CD4-positive, alpha-beta T cell (primary cell): ENCODE measurements around the gene CXCL17. TPM values are rescaled to one million over a fixed set of nuclear protein-coding genes. Genes with fewer than 3 reads are reported as not detected.

Experiments used
- ATAC-seq: fragments of 200-7000 bp; cut with Tn5 transposase; one replicate; pipeline ENCODE4 v1.10.0; 2022; ENCODE audit warnings: mild to moderate bottlenecking; ENCODE audit not compliant: poor library complexity
- CTCF ChIA-PET: fragments of 350-600 bp; sonication (Branson Sonifier 250); formaldehyde crosslinking; loops from one replicate; lab custom pipeline; 2021; ENCODE audit warnings: antibody characterized with exemption, inconsistent platforms; lab: Charles Lee
- POLR2A ChIA-PET: fragments of 350-600 bp; sonication (Branson Sonifier 250); formaldehyde crosslinking; loops from one replicate; lab custom pipeline; 2021; ENCODE audit warnings: antibody characterized with exemption, inconsistent platforms; lab: Charles Lee
- DNase-seq, 14 experiments: peaks; one replicate each; pipeline ENCODE4 v3.0.0-alpha.2; 2013 to 2020; ENCODE audit warnings: mixed read lengths in 2 of 14
- H3K27ac ChIP-seq, 2 donors: one replicate each; pipeline versions ENCODE4 v1.5.1 to v1.7.0; 2013; ENCODE audit warnings: low read length in 2 of 2, low read depth in 1 of 2, mild to moderate bottlenecking in 1 of 2
- H3K27me3 ChIP-seq, 2 experiments: 1 replicate in 1 of 2; 2 replicates in 1 of 2; pipeline versions ENCODE4 v1.6.1 to v1.7.0; 2013; ENCODE audit warnings: low read length in 2 of 2, control low read depth in 1 of 2, mild to moderate bottlenecking in 1 of 2, moderate library complexity in 1 of 2; ENCODE audit not compliant: insufficient read depth in 2 of 2, control insufficient read depth in 1 of 2
- H3K36me3 ChIP-seq: one replicate; pipeline ENCODE4 v1.6.1; 2013; ENCODE audit warnings: low read length, control low read depth; ENCODE audit not compliant: insufficient read depth
- H3K4me1 ChIP-seq: one replicate; pipeline ENCODE4 v1.6.1; 2013; ENCODE audit warnings: low read length, control low read depth; ENCODE audit not compliant: insufficient read depth
- H3K4me3 ChIP-seq: one replicate; pipeline ENCODE4 v1.5.1; 2013; ENCODE audit warnings: mild to moderate bottlenecking, low read length, moderate library complexity
- H3K9me3 ChIP-seq, 2 experiments: 1 replicate in 1 of 2; 2 replicates in 1 of 2; pipeline versions ENCODE4 v1.6.1 to v1.7.0; 2013; ENCODE audit warnings: low read length in 2 of 2, mild to moderate bottlenecking in 2 of 2, control low read depth in 1 of 2, moderate library complexity in 1 of 2; ENCODE audit not compliant: control insufficient read depth in 1 of 2, insufficient read depth in 1 of 2
- H3K27ac Mint-ChIP-seq: one replicate; pipeline ENCODE4 v1.8.0; 2020; ENCODE audit warnings: mixed read lengths
- H3K27me3 Mint-ChIP-seq: one replicate; pipeline ENCODE4 v1.8.0; 2021; ENCODE audit warnings: mixed read lengths
- H3K36me3 Mint-ChIP-seq: one replicate; pipeline ENCODE4 v1.8.0; 2021; ENCODE audit warnings: low read depth, mixed read lengths
- H3K4me1 Mint-ChIP-seq: one replicate; pipeline ENCODE4 v1.8.0; 2021; ENCODE audit warnings: low read depth, mixed read lengths
- H3K4me3 Mint-ChIP-seq: one replicate; pipeline ENCODE4 v1.8.0; 2020; ENCODE audit warnings: mild to moderate bottlenecking, mixed read lengths
- H3K9me3 Mint-ChIP-seq: one replicate; pipeline ENCODE4 v1.8.0; 2020; ENCODE audit warnings: mixed read lengths
- intact Hi-C, 2 experiments: fragments of 100-400 bp; cut with DNase I in 1 of 2; cut with micrococcal nuclease in 1 of 2; formaldehyde crosslinking; loops; one replicate each; pipeline versions ENCODE4 v1.15.1 to v1.9.0; 2023 to 2025; cut with DNase I, micrococcal nuclease
- total RNA-seq, 174 experiments: library from RNA in 2 of 174; stranded (reverse) in 2 of 174; gene quantifications; one replicate each; pipeline ENCODE4 v1.2.3 and lab custom pipeline; 2021 to 2026
- TF ChIP-seq, protein P1 (sequence below): fragments of 200-600 bp; IDR thresholded peaks from one replicate; pipeline ENCODE4 v1.8.0; 2022; ENCODE audit warnings: antibody characterized with exemption, mild to moderate bottlenecking

CXCL17 gene
- total RNA-seq, 2 experiments from 2014 or later, result not detected

DNA sequence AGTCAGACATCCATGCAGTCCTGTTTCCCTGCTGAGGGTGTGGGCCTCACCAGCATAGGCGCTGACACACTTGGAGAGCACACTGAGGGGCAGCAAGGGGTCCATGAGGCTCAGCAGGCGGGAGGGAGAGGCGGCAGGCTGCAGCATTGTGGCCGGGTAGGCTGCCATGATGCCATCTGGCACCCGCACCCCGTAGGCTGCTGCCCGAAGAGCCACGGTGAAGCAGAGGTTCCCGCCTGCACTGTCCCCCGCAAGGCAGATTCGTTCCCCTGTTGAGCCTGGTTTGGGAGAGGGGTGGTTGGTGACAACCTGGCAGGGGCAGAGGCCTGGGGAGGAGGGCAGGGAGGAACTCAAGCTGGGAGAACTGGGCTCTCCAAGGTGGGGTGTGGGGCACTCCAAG is 36.6 kb downstream of the CXCL17 start:
- Mint-ChIP-seq H3K4me3 (no peak overlapping the region), H3K27me3 (no peaks in the 10 kb centered on the region), H3K36me3 (peaks cover 24% of the 10 kb centered on the region), H3K27ac (no peak overlapping the region), H3K9me3 (no peaks in the 10 kb centered on the region), H3K4me1 (peaks cover 11% of the 10 kb centered on the region)
- Histone ChIP-seq H3K4me1 (peaks cover 13% of the 10 kb centered on the region), H3K27me3 (no peaks in the 10 kb centered on the region), H3K27ac (no peak overlapping the region), H3K36me3 (peaks cover 35% of the 10 kb centered on the region), H3K4me3 (no peak overlapping the region), H3K9me3 (no peaks in the 10 kb centered on the region)
- ChIA-PET CTCF (no interaction called here), POLR2A (no interaction called here)
- ATAC-seq (no peak), DNase-seq (no peak)
- intact Hi-C loops, result loop anchor here in 1 of 2 experiments (10.0 kb wide), 1 partner anchor 291 kb away; no protein-coding TSS in a partner anchor
- TF ChIP-seq, protein P1, sequence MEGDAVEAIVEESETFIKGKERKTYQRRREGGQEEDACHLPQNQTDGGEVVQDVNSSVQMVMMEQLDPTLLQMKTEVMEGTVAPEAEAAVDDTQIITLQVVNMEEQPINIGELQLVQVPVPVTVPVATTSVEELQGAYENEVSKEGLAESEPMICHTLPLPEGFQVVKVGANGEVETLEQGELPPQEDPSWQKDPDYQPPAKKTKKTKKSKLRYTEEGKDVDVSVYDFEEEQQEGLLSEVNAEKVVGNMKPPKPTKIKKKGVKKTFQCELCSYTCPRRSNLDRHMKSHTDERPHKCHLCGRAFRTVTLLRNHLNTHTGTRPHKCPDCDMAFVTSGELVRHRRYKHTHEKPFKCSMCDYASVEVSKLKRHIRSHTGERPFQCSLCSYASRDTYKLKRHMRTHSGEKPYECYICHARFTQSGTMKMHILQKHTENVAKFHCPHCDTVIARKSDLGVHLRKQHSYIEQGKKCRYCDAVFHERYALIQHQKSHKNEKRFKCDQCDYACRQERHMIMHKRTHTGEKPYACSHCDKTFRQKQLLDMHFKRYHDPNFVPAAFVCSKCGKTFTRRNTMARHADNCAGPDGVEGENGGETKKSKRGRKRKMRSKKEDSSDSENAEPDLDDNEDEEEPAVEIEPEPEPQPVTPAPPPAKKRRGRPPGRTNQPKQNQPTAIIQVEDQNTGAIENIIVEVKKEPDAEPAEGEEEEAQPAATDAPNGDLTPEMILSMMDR, result no peak

DNA sequence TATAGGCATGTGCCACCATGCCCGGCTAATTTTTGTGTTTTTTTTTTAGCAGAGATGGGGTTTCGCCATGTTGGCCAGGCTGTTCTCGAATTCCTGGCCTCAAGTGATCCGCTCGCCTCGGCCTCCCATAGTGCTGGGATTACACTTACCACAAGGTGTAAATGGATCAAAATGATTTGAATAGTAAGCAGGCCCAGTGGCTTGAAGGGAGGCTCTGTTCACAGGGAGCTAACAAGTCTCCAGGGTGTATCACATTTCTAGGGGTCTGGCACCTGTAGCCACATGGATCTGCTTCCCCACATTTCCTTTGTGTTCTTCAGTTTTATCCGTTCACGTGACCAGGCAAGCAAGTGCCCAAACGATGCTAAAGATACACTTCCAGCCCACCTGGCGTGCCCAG is 39.2 kb downstream of the CXCL17 start:
- DNase-seq (no peak), ATAC-seq (no peak)
- H3K27ac ChIP-seq, result no peak overlapping the region
- H3K27me3 ChIP-seq, result no peaks in the 10 kb centered on the region
- no peak overlapping the region for H3K27ac Mint-ChIP-seq
- H3K36me3 ChIP-seq, result peaks cover 25% of the 10 kb centered on the region
- no peaks in the 10 kb centered on the region for H3K9me3 Mint-ChIP-seq
- peaks cover 31% of the 10 kb centered on the region for H3K4me1 Mint-ChIP-seq
- ChIA-PET CTCF (interaction anchor here (1.1 kb wide), 1 partner anchor 16 kb away, joined by 3 read pairs; no protein-coding TSS in a partner anchor), POLR2A (interaction anchor here (0.6 kb wide), 1 partner anchor 125 kb away, joined by 3 read pairs; the partner anchor contains the start of gene CEACAM1)
- H3K4me1 ChIP-seq, result peaks cover 20% of the 10 kb centered on the region
- peak overlapping the region; percentile 90 for H3K4me3 Mint-ChIP-seq
- H3K9me3 ChIP-seq, result no peaks in the 10 kb centered on the region
- TF ChIP-seq, protein P1, result no peak
- H3K27me3 Mint-ChIP-seq, result no peaks in the 10 kb centered on the region
- H3K36me3 Mint-ChIP-seq, result peaks cover 24% of the 10 kb centered on the region
- intact Hi-C loops, result loop anchor here in 1 of 2 experiments (10.0 kb wide), 1 partner anchor 289 kb away; no protein-coding TSS in a partner anchor
- H3K4me3 ChIP-seq, result no peak overlapping the region

DNA sequence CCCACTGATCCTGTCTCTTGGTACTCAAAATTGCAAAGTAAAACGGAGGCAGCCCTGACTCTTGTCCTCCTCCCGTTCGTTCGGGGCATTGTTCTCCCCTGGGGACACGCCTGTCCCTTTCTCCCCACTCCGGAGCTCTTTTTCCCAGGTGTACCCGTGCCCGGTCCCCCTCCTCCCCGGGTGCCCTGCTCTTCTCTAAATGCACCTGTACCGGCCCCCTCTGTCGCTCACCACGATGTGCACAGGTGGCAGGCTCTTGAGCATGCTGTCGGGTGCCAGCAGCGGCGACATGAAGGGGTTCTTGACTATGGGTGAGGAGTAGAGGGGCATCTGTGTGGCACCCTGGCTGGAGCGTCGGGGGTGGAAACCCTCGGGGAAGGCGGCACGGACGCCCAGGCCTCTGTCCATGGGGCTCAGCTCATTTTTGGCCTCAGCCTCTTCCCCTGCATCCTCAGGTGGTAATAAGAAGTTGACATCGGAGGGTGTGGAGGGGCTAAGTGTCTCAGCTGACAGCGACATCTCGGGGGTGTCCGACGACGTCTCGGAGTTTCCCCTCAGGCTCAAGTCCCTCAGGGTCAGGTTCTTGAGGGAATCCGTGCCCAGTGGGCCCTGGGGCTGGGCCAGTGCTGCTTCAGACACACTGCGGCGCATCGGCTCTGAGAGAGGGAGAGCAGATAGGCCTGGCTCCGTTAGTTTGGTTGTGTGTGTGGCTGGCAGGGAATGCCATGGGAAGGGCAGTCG is 40.2 kb downstream of the CXCL17 start:
- Mint-ChIP-seq H3K4me1 (peaks cover 37% of the 10 kb centered on the region), H3K36me3 (peaks cover 16% of the 10 kb centered on the region), H3K27me3 (no peaks in the 10 kb centered on the region), H3K27ac (peak overlapping the region; percentile 75), H3K4me3 (peak overlapping the region; percentile 90), H3K9me3 (no peaks in the 10 kb centered on the region)
- Histone ChIP-seq H3K4me3 (peak overlapping the region; percentile 56), H3K36me3 (peaks cover 23% of the 10 kb centered on the region), H3K4me1 (peaks cover 27% of the 10 kb centered on the region), H3K27ac (no peak overlapping the region), H3K9me3 (no peaks in the 10 kb centered on the region), H3K27me3 (no peaks in the 10 kb centered on the region)
- POLR2A ChIA-PET, result interaction anchor here (0.6 to 1.4 kb wide), 2 partner anchors 22 to 126 kb away, joined by 3 read pairs; partner anchors contain the start of gene CEACAM1
- intact Hi-C loops, result loop anchor here in 1 of 2 experiments (10.0 kb wide), 1 partner anchor 288 kb away; no protein-coding TSS in a partner anchor
- DNase-seq (no peak), ATAC-seq (no peak)
- TF ChIP-seq, protein P1, result no peak
- CTCF ChIA-PET, result interaction anchor here (0.8 to 2.1 kb wide), 5 partner anchors 16 to 47 kb away, joined by 3 to 16 read pairs (median 4); no protein-coding TSS in a partner anchor
